IMR-90 (cell line): ENCODE measurements around the gene CCL28. TPM values are rescaled to one million over a fixed set of nuclear protein-coding genes. Genes with fewer than 3 reads are reported as not detected.

Source experiments
- ATAC-seq: fragments of 200-7000 bp; cut with Tn5 transposase; 2 replicates; pipeline ENCODE4 v1.9.1; 2020; ENCODE audit warnings: low read depth, mild to moderate bottlenecking, moderate library complexity
- BruUV-seq: library from RNA; stranded (reverse); fragments of 400-500 nt; replicated peaks from 2 replicates; lab custom pipeline; 2021; lab: Mats Ljungman, UMichigan
- CTCF ChIA-PET: fragments of 300-600 bp; formaldehyde crosslinking; extraction: SDS; loops from one replicate; lab custom pipeline; 2021; ENCODE audit warnings: antibody characterized with exemption; lab: Yijun Ruan, JAX
- POLR2A ChIA-PET: fragments of 300-600 bp; sonication (Branson Sonifier 250); formaldehyde crosslinking; loops from one replicate; lab custom pipeline; 2022; ENCODE audit warnings: antibody characterized with exemption; ENCODE audit not compliant: unreplicated experiment; lab: Charles Lee
- DNase-seq: peaks from one replicate; pipeline ENCODE4 v3.0.0; 2013
- H2AFZ ChIP-seq: replicated peaks from 2 replicates; pipeline ENCODE3; 2013; ENCODE audit warnings: low read length, mild to moderate bottlenecking; ENCODE audit not compliant: poor library complexity
- H2AK5ac ChIP-seq: 2 replicates; pipeline ENCODE4 v1.6.1; 2013; ENCODE audit warnings: low read depth, low read length, inconsistent platforms
- H2AK9ac ChIP-seq: replicated peaks from 2 replicates; pipeline ENCODE3; 2013; ENCODE audit warnings: mild to moderate bottlenecking, low read depth, low read length, moderate library complexity; ENCODE audit not compliant: poor library complexity
- H2BK120ac ChIP-seq: 2 replicates; pipeline ENCODE4 v1.6.1; 2013; ENCODE audit warnings: low read depth, low read length, inconsistent platforms
- H2BK15ac ChIP-seq: 3 replicates; pipeline ENCODE4 v1.6.1; 2013; ENCODE audit warnings: low read depth, low read length, inconsistent platforms
- H2BK20ac ChIP-seq: 2 replicates; pipeline ENCODE4 v1.6.1; 2013; ENCODE audit warnings: low read depth, mild to moderate bottlenecking, inconsistent platforms, low read length, moderate library complexity
- H2BK5ac ChIP-seq: 2 replicates; pipeline ENCODE4 v1.6.1; 2013; ENCODE audit warnings: mild to moderate bottlenecking, low read depth, low read length, inconsistent platforms; ENCODE audit not compliant: poor library complexity, severe bottlenecking
- H3K14ac ChIP-seq: replicated peaks from 2 replicates; pipeline ENCODE4 v1.6.1; 2013; ENCODE audit warnings: low read depth, low read length, inconsistent platforms
- H3K18ac ChIP-seq: 2 replicates; pipeline ENCODE4 v1.6.1; 2013; ENCODE audit warnings: low read depth, low read length, control low read depth
- H3K23ac ChIP-seq: 2 replicates; pipeline ENCODE4 v1.6.1; 2013; ENCODE audit warnings: low read depth, low read length, inconsistent platforms
- H3K27ac ChIP-seq: 2 replicates; pipeline ENCODE4 v1.5.1; 2013; ENCODE audit warnings: mild to moderate bottlenecking, control low read depth, low read length; ENCODE audit not compliant: insufficient read depth
- H3K27me3 ChIP-seq: 2 replicates; pipeline ENCODE4 v1.6.1; 2013; ENCODE audit warnings: low read length; ENCODE audit not compliant: control insufficient read depth, insufficient read depth
- H3K36me3 ChIP-seq: 2 replicates; pipeline ENCODE4 v1.6.1; 2013; ENCODE audit warnings: low read length, mixed read lengths; ENCODE audit not compliant: control insufficient read depth, insufficient read depth
- H3K4ac ChIP-seq: 2 replicates; pipeline ENCODE4 v1.6.1; 2013; ENCODE audit warnings: low read depth, low read length, inconsistent platforms
- H3K4me1 ChIP-seq: 2 replicates; pipeline ENCODE4 v1.6.1; 2013; ENCODE audit warnings: low read length, mixed read lengths; ENCODE audit not compliant: control insufficient read depth, insufficient read depth
- H3K4me2 ChIP-seq: 2 replicates; pipeline ENCODE4 v1.6.1; 2013; ENCODE audit warnings: low read depth, mild to moderate bottlenecking, control low read depth, low read length, moderate library complexity
- H3K4me3 ChIP-seq: 2 replicates; pipeline ENCODE4 v1.5.1; 2013; ENCODE audit warnings: low read depth, mild to moderate bottlenecking, control low read depth, low read length, moderate library complexity; ENCODE audit not compliant: insufficient read depth
- H3K56ac ChIP-seq: 2 replicates; pipeline ENCODE4 v1.6.1; 2013; ENCODE audit warnings: low read length, inconsistent platforms; ENCODE audit not compliant: insufficient read depth; ENCODE audit errors: extremely low read depth
- H3K79me1 ChIP-seq, 2 experiments: 2 replicates each; pipeline ENCODE4 v1.6.1; 2013; ENCODE audit warnings: low read length in 2 of 2, inconsistent platforms in 1 of 2, low read depth in 1 of 2
- H3K9ac ChIP-seq: 2 replicates; pipeline ENCODE4 v1.6.1; 2013; ENCODE audit warnings: low read depth, low read length, control low read depth
- H3K9me1 ChIP-seq: 2 replicates; pipeline ENCODE4 v1.6.1; 2013; ENCODE audit warnings: low read length, inconsistent platforms; ENCODE audit not compliant: insufficient read depth
- H3K9me3 ChIP-seq: 2 replicates; pipeline ENCODE4 v1.6.1; 2013; ENCODE audit warnings: low read length; ENCODE audit not compliant: control insufficient read depth, insufficient read depth
- H4K20me1 ChIP-seq: 2 replicates; pipeline ENCODE4 v1.6.1; 2013; ENCODE audit warnings: low read length, inconsistent platforms; ENCODE audit not compliant: insufficient read depth
- H4K5ac ChIP-seq: 2 replicates; pipeline ENCODE4 v1.6.1; 2013; ENCODE audit warnings: mild to moderate bottlenecking, low read depth, low read length, control low read depth
- H4K8ac ChIP-seq, 2 experiments: 2 replicates each; pipeline ENCODE4 v1.6.1; 2013; ENCODE audit warnings: low read depth in 2 of 2, low read length in 2 of 2, control low read depth in 1 of 2, inconsistent platforms in 1 of 2
- H4K91ac ChIP-seq: 2 replicates; pipeline ENCODE4 v1.6.1; 2013; ENCODE audit warnings: low read depth, low read length, inconsistent platforms; ENCODE audit not compliant: insufficient read depth
- BHLHE40 ChIP-seq: fragments of 150-350 bp; IDR thresholded peaks from 2 replicates; pipeline ENCODE4 v1.6.1; 2016; ENCODE audit warnings: mild to moderate bottlenecking, low read depth, low read length
- CEBPB ChIP-seq: IDR thresholded peaks from 2 replicates; pipeline ENCODE4 v1.6.1; 2012; ENCODE audit warnings: low read depth, low read length, improper control_type of control experiment
- CHD1 ChIP-seq: IDR thresholded peaks from 2 replicates; pipeline ENCODE4 v1.6.1; 2012; ENCODE audit warnings: low read depth, low read length, improper control_type of control experiment
- FOS ChIP-seq: fragments of 150-350 bp; IDR thresholded peaks from 2 replicates; pipeline ENCODE4 v1.6.1; 2016; ENCODE audit warnings: low read depth, low read length
- MAFK ChIP-seq: IDR thresholded peaks from 2 replicates; pipeline ENCODE4 v1.6.1; 2012; ENCODE audit warnings: low read depth, low read length, improper control_type of control experiment
- MAZ ChIP-seq: IDR thresholded peaks from 2 replicates; pipeline ENCODE4 v1.6.1; 2012; ENCODE audit warnings: low read depth, mild to moderate bottlenecking, low read length, improper control_type of control experiment, moderate library complexity, borderline replicate concordance
- MXI1 ChIP-seq: IDR thresholded peaks from 2 replicates; pipeline ENCODE4 v1.6.1; 2012; ENCODE audit warnings: low read depth, mild to moderate bottlenecking, low read length, moderate library complexity, borderline replicate concordance
- NFE2L2 ChIP-seq: fragments of 150-350 bp; IDR thresholded peaks from 2 replicates; pipeline ENCODE4 v1.6.1; 2016; ENCODE audit warnings: low read depth, mild to moderate bottlenecking, low read length
- POLR2A ChIP-seq: IDR thresholded peaks from 2 replicates; pipeline ENCODE4 v1.6.1; 2012; ENCODE audit warnings: mild to moderate bottlenecking, low read depth, low read length
- RAD21 ChIP-seq: IDR thresholded peaks from 2 replicates; pipeline ENCODE4 v1.6.1; 2012; ENCODE audit warnings: low read length, improper control_type of control experiment
- RCOR1 ChIP-seq: IDR thresholded peaks from 2 replicates; pipeline ENCODE4 v1.6.1; 2012; ENCODE audit warnings: mild to moderate bottlenecking, low read length, improper control_type of control experiment; ENCODE audit not compliant: insufficient replicate concordance
- RFX5 ChIP-seq: IDR thresholded peaks from 2 replicates; pipeline ENCODE4 v1.8.0; 2012; ENCODE audit warnings: low read depth, mild to moderate bottlenecking, low read length, moderate library complexity
- SMC3 ChIP-seq: fragments of 150-350 bp; IDR thresholded peaks from 2 replicates; pipeline ENCODE4 v1.6.1; 2016; ENCODE audit warnings: low read depth, mild to moderate bottlenecking, antibody characterized with exemption, low read length, moderate library complexity
- WGBS, 2 experiments: methylation state at CpG; one replicate each; pipeline versions ENCODE4 v1.1.5 to v1.1.7; 2013; ENCODE audit warnings: missing lambda C conversion rate in 2 of 2; ENCODE audit not compliant: insufficient read length in 1 of 2; ENCODE audit errors: extremely low coverage in 2 of 2; 5-methylcytosine and 5-hydroxymethylcytosine counted together
- dilution Hi-C: fragments of 300-500 bp; cut with HindIII; formaldehyde crosslinking; loops from one replicate; pipeline ENCODE4 v1.14.3; 2018; ENCODE audit warnings: low sequenced_read_pairs; ENCODE audit not compliant: unreplicated experiment
- in situ Hi-C: fragments of 300-500 bp; cut with MboI; formaldehyde crosslinking; loops from 3 replicates; pipeline ENCODE4 v1.14.3; 2019; ENCODE audit warnings: low sequenced_read_pairs, inconsistent platforms, mixed read lengths
- intact Hi-C: fragments of 100-400 bp; cut with micrococcal nuclease; formaldehyde crosslinking; loops from 2 replicates; pipeline ENCODE4 v1.10.0; 2022
- polyA plus RNA-seq, 3 experiments: library from polyadenylated mRNA; depleted of rRNA; stranded (reverse); fragments of >200 nt; gene quantifications; 2 replicates each; pipeline ENCODE4 v1.2.3, GENCODE V29; 2012; ENCODE audit warnings: low replicate concordance in 1 of 3
- total RNA-seq: library from RNA; depleted of rRNA; stranded (reverse); fragments of >200 nt; gene quantifications from 2 replicates; pipeline ENCODE4 v1.2.3, GENCODE V29; 2012
- TF ChIP-seq, protein P1 (sequence below): fragments of 150-350 bp; IDR thresholded peaks from 2 replicates; pipeline ENCODE4 v1.6.1; 2016; ENCODE audit warnings: low read depth, mild to moderate bottlenecking, low read length, moderate library complexity, borderline replicate concordance
- TF ChIP-seq, protein P2 (sequence below): fragments of 150-350 bp; IDR thresholded peaks from 2 replicates; pipeline ENCODE4 v1.6.1; 2017; ENCODE audit warnings: mild to moderate bottlenecking, antibody characterized with exemption, low read length, low read depth
- TF ChIP-seq, protein P3 (sequence below): conservative IDR thresholded peaks from 2 replicates; pipeline ENCODE4 v1.5.1; 2012; ENCODE audit warnings: mild to moderate bottlenecking, low read depth, low read length, improper control_type of control experiment

CCL28 gene
- total and polyA plus RNA-seq, 2 of the 4 experiments (the other 2 are of a cell fraction): under 0.01 to 0.02 TPM

DNA sequence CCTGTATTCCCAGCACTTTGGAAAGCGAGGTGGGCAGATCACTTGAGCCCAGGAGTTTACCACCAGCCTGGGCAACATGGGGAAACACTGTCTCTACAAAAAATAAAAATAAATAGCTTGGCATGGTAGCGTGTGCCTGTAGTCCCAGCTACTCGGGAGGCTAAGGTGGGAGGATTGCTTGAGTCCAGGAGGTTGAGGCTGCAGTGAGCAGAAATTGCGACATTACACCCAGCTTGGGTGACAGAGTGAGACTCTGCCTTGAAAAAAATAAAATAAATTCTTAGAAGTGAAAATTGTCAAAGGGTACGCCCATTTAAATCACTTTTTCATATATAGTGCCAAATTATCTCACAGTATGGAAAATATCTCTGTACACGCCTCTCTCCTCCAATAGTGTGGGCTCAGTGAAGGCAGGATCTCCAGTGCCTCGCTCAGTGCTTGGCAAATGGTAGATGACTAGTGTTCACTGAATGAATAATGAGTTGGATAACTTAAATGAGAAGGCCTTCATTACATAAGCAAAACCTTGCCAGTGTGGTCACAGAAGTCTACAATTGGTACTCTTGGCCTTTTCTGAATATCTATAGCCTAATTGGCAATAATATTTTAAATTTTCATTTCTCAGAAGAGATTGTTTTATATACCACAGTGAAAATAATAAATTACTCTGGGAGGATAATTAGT, 9.4 kb upstream of the CCL28 start:
- no peaks in the 10 kb centered on the region for H3K4me1 ChIP-seq
- H2BK20ac ChIP-seq: no peak overlapping the region
- no peak overlapping the region for H3K23ac ChIP-seq
- no peak overlapping the region for H4K91ac ChIP-seq
- no peak for DNase-seq
- no TSS peak for BruUV-seq
- H3K9me3 ChIP-seq: no peaks in the 10 kb centered on the region
- peaks cover 4% of the 10 kb centered on the region; the same call in 1 of the 2 replicates for H4K20me1 ChIP-seq
- dilution Hi-C loops: no loop called here
- H3K36me3 ChIP-seq: no peaks in the 10 kb centered on the region
- no peak overlapping the region for H3K14ac ChIP-seq
- TF ChIP-seq, protein P1, sequence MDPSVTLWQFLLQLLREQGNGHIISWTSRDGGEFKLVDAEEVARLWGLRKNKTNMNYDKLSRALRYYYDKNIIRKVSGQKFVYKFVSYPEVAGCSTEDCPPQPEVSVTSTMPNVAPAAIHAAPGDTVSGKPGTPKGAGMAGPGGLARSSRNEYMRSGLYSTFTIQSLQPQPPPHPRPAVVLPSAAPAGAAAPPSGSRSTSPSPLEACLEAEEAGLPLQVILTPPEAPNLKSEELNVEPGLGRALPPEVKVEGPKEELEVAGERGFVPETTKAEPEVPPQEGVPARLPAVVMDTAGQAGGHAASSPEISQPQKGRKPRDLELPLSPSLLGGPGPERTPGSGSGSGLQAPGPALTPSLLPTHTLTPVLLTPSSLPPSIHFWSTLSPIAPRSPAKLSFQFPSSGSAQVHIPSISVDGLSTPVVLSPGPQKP: no peak
- TF ChIP-seq RCOR1: no peak
- TF ChIP-seq, protein P2, sequence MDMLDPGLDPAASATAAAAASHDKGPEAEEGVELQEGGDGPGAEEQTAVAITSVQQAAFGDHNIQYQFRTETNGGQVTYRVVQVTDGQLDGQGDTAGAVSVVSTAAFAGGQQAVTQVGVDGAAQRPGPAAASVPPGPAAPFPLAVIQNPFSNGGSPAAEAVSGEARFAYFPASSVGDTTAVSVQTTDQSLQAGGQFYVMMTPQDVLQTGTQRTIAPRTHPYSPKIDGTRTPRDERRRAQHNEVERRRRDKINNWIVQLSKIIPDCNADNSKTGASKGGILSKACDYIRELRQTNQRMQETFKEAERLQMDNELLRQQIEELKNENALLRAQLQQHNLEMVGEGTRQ: no peak
- TF ChIP-seq FOS: no peak
- TF ChIP-seq MAFK: no peak
- no peak for TF ChIP-seq SMC3
- TF ChIP-seq MAZ: no peak
- TF ChIP-seq POLR2A: no peak
- TF ChIP-seq RFX5: no peak
- TF ChIP-seq CEBPB: no peak
- TF ChIP-seq MXI1: no peak
- TF ChIP-seq NFE2L2: no peak
- no peak for TF ChIP-seq RAD21
- TF ChIP-seq, protein P3, sequence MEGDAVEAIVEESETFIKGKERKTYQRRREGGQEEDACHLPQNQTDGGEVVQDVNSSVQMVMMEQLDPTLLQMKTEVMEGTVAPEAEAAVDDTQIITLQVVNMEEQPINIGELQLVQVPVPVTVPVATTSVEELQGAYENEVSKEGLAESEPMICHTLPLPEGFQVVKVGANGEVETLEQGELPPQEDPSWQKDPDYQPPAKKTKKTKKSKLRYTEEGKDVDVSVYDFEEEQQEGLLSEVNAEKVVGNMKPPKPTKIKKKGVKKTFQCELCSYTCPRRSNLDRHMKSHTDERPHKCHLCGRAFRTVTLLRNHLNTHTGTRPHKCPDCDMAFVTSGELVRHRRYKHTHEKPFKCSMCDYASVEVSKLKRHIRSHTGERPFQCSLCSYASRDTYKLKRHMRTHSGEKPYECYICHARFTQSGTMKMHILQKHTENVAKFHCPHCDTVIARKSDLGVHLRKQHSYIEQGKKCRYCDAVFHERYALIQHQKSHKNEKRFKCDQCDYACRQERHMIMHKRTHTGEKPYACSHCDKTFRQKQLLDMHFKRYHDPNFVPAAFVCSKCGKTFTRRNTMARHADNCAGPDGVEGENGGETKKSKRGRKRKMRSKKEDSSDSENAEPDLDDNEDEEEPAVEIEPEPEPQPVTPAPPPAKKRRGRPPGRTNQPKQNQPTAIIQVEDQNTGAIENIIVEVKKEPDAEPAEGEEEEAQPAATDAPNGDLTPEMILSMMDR: no peak
- TF ChIP-seq CHD1: no peak
- no peak for TF ChIP-seq BHLHE40
- no peak overlapping the region for H3K4me3 ChIP-seq
- no peak overlapping the region for H3K27ac ChIP-seq
- in situ Hi-C loops: no loop called here
- no CpG with 5 or more reads among the region's 7 CpGs for WGBS, 2 experiments
- no peak overlapping the region for H3K18ac ChIP-seq
- H3K9ac ChIP-seq: no peak overlapping the region
- H2BK15ac ChIP-seq: no peak overlapping the region
- H2BK120ac ChIP-seq: no peak overlapping the region
- ATAC-seq: no peak
- no peak overlapping the region for H2AK5ac ChIP-seq
- no peak overlapping the region for H2AFZ ChIP-seq
- H3K79me1 ChIP-seq: no peaks in the 10 kb centered on the region
- no peak overlapping the region for H4K8ac ChIP-seq
- H3K27me3 ChIP-seq: peaks cover 8% of the 10 kb centered on the region
- no peaks in the 10 kb centered on the region; the same call in 1 of the 2 replicates for H3K9me1 ChIP-seq
- ChIA-PET POLR2A (no interaction called here), CTCF (no interaction called here)
- H3K4ac ChIP-seq: no peak overlapping the region
- H3K4me2 ChIP-seq: no peak overlapping the region
- H3K56ac ChIP-seq: no peak overlapping the region
- no peak overlapping the region for H4K5ac ChIP-seq
- H2BK5ac ChIP-seq: no peak overlapping the region
- H2AK9ac ChIP-seq: no peak overlapping the region
- intact Hi-C loops: no loop called here
